SJSA1 (cell line): ENCODE data around the gene LRRC58. TPM values are rescaled to one million over a fixed set of nuclear protein-coding genes. Genes with fewer than 3 reads are reported as not detected.

Source experiments
- DNase-seq, 2 experiments: peaks; one replicate each; pipeline ENCODE4 v3.0.0-alpha.2; 2015 to 2020; ENCODE audit warnings: low spot score in 2 of 2, low read depth in 1 of 2
- H3K27ac ChIP-seq: fragments of 250-450 bp; sonication (Bioruptor Pico); 2 replicates; pipeline ENCODE4 v1.5.1; 2020; ENCODE audit warnings: mild to moderate bottlenecking, moderate library complexity
- H3K27me3 ChIP-seq: fragments of 250-450 bp; sonication (Bioruptor Pico); replicated peaks from 2 replicates; pipeline ENCODE4 v1.5.1; 2020; ENCODE audit warnings: mild to moderate bottlenecking, moderate library complexity
- H3K36me3 ChIP-seq: fragments of 250-450 bp; sonication (Bioruptor Pico); 2 replicates; pipeline ENCODE4 v1.5.1; 2020; ENCODE audit warnings: mild to moderate bottlenecking
- H3K4me1 ChIP-seq: fragments of 250-450 bp; sonication (Bioruptor Pico); replicated peaks from 2 replicates; pipeline ENCODE4 v1.6.1; 2021; ENCODE audit warnings: mild to moderate bottlenecking
- H3K4me3 ChIP-seq: fragments of 250-450 bp; sonication (Bioruptor Pico); 2 replicates; pipeline ENCODE4 v1.5.1; 2020; ENCODE audit warnings: mild to moderate bottlenecking
- H3K9me3 ChIP-seq: fragments of 250-450 bp; sonication (Bioruptor Pico); replicated peaks from 2 replicates; pipeline ENCODE4 v1.5.1; 2020; ENCODE audit warnings: mild to moderate bottlenecking
- total RNA-seq: library from RNA; depleted of rRNA; stranded (reverse); fragments of >200 nt; shearing (Covaris generic); gene quantifications from 2 replicates; pipeline ENCODE4 v1.2.3, GENCODE V29; 2014

LRRC58 gene
- total RNA-seq, 1 experiment from 2014 or later: 31.7 TPM

DNA sequence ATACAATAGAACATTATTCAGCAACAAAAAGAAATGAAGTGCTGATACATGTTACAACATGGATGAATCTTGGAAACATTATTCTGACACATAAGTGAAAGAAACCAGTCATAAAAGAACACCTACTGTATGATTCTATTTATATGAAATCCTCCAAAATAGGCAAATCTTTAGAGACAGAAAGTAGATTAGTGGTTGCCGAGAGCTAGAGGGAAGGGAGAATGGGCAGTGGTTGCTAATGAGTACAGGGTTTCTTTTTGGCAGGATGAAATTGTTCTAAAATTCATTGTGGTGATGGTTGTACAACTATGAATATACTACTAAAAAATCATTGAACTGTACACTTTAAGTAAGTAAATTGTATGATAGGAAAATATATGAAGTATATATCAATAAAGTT, 6.3 kb upstream of the LRRC58 start:
- Histone ChIP-seq H3K9me3 (no peaks in the 10 kb centered on the region), H3K36me3 (no peaks in the 10 kb centered on the region), H3K4me1 (peaks cover 3% of the 10 kb centered on the region; the same call in 1 of the 2 replicates), H3K27ac (no peak overlapping the region), H3K4me3 (no peak overlapping the region), H3K27me3 (no peaks in the 10 kb centered on the region; the same call in 1 of the 2 replicates)
- no peak for DNase-seq

DNA sequence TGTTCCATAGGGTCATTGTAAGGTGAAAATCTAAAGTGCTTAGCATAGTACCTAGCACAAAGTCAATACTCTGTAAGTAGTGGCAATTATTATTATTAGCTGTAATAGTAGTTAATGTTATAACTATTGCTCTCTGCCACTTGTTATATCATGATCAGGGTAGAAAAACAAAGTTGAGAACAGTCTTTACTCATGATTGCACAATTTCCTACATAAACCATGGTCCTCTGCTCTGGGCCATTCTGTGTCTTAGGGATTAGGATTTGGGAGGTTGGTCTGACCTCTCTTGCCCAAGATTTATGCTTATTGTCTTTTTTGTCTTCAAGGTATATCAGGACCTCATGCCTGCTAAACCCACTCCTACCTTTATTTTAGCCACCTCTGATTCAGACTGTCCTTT, 4.3 kb upstream of the LRRC58 start:
- H3K27me3 ChIP-seq: no peaks in the 10 kb centered on the region; the same call in 1 of the 2 replicates
- H3K4me1 ChIP-seq: peaks cover 4% of the 10 kb centered on the region; the same call in 1 of the 2 replicates
- H3K9me3 ChIP-seq: no peaks in the 10 kb centered on the region
- H3K4me3 ChIP-seq: no peak overlapping the region
- no peak for DNase-seq
- peaks cover 6% of the 10 kb centered on the region for H3K36me3 ChIP-seq
- no peak overlapping the region for H3K27ac ChIP-seq

DNA sequence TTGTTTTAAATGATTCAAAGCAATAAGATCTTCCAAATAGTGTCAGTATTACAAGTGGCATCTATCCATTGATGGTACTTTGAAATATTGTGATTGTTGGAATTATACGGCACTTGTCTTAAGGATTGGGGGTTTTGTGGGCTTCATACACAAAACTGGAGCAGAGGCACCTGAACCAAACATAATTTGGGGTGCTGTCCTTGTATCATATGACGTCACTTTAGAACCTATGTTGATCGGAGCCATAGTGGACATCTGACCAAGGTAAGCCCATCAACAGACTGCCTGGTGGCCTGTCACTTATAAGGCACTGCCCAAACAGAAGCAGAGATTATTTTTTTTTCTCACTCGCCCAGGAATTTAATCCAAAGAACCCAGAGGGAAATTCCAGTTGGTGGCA, 2.9 kb upstream of the LRRC58 start:
- Histone ChIP-seq H3K27ac (no peak overlapping the region), H3K4me1 (peaks cover 4% of the 10 kb centered on the region; the same call in 1 of the 2 replicates), H3K36me3 (peaks cover 6% of the 10 kb centered on the region), H3K4me3 (no peak overlapping the region), H3K27me3 (no peaks in the 10 kb centered on the region), H3K9me3 (no peaks in the 10 kb centered on the region)
- DNase-seq: no peak

DNA sequence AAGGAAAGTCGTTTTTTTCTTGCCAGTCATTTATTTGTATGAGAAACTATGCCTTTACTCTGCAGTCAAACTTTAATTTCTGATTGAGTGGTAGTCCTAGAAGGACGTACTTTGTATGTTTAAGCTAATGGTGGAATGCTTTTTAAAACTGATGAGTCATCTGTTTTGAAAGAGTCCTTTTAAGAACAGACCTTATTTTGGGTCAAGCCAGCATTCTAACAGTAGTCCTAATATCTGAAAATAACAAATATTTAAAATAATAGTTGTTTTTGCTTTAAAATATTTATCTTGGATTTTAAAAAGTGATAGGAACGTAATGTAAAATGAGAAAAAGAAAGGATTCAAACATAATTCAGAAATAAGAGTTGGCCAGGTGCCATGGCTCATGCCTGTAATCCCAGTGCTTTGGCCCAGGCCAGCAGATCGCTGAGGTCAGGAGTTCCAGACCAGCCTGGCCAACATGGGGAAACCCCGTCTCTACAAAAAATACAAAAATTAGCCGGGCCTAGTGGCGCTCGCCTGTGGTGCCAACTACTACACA, 1.3 kb upstream of the LRRC58 start:
- no peak overlapping the region for H3K4me3 ChIP-seq
- peaks cover 6% of the 10 kb centered on the region for H3K36me3 ChIP-seq
- no peak overlapping the region for H3K27ac ChIP-seq
- peak in 1 of 2 experiments; percentile 42 for DNase-seq
- H3K27me3 ChIP-seq: no peaks in the 10 kb centered on the region
- H3K4me1 ChIP-seq: peaks cover 4% of the 10 kb centered on the region; the same call in 1 of the 2 replicates
- no peaks in the 10 kb centered on the region for H3K9me3 ChIP-seq

DNA sequence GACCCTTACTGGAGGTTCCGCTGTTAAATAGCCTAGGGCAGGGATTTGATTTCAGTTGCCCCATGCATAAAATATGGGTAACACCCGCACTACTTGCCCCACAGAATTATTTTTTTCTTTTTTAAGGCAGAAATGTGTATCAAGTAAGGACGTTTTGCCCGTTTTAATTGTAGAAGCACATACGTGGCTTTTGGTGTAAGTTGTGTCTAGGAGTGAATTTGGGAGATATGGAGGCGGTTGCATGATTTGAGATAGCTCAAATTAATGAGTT, 636 bp upstream of the LRRC58 start:
- H3K9me3 ChIP-seq: no peaks in the 10 kb centered on the region
- H3K4me1 ChIP-seq: peaks cover 4% of the 10 kb centered on the region; the same call in 1 of the 2 replicates
- DNase-seq: no peak
- H3K36me3 ChIP-seq: peaks cover 6% of the 10 kb centered on the region
- no peaks in the 10 kb centered on the region for H3K27me3 ChIP-seq
- peak overlapping the region; percentile 73 for H3K27ac ChIP-seq
- H3K4me3 ChIP-seq: peak overlapping the region; percentile 88

DNA sequence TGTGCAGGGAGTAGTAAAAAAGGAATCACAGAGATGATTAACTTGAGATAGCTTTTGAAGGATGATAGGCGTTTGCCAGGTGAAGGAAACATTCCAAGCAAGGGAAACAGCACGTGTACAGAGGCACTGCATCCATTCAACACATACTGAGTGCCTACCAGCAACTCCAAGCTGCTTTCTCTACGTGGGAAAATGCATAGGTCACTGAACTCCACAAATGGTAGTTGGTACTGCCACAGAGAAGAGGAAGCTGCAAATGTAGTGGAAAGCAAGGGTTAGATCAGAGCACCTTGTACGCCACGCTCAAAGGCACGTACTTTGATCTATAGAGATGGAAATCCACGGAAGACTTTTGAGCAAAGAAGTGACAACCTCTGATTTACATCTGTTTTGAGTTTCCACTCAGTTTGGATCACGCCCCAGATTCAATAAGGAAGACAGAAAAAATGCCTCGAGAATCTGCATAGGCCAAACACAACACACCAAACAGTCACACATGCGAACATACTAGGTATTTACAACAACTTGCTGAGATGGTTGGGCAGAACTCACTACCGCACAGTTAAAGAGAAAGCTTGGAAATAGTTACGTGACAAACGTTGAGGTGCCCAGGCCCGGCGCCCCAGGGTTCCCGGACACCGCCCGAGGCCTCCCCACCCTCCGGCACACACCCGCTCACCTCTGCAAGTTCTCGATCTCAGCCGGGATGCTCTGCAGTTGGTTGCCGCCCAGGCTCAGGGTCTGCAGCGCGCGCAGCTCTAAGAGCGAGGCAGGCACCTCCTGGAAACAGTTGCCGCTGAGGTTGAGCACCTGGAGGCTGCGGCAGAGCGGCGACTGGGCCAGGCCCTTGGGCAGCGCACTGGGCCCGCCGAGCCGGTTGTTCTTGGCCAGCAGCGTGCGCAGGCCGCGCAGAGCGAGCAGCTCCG, 826 bp downstream of the LRRC58 start:
- H3K27me3 ChIP-seq: no peaks in the 10 kb centered on the region
- H3K9me3 ChIP-seq: no peaks in the 10 kb centered on the region
- H3K27ac ChIP-seq: peak overlapping the region; percentile 73
- H3K4me1 ChIP-seq: peaks cover 12% of the 10 kb centered on the region; the same call in 1 of the 2 replicates
- peak overlapping the region; percentile 88 for H3K4me3 ChIP-seq
- DNase-seq: peak in 1 of 2 experiments; percentile 44
- H3K36me3 ChIP-seq: peaks cover 10% of the 10 kb centered on the region

DNA sequence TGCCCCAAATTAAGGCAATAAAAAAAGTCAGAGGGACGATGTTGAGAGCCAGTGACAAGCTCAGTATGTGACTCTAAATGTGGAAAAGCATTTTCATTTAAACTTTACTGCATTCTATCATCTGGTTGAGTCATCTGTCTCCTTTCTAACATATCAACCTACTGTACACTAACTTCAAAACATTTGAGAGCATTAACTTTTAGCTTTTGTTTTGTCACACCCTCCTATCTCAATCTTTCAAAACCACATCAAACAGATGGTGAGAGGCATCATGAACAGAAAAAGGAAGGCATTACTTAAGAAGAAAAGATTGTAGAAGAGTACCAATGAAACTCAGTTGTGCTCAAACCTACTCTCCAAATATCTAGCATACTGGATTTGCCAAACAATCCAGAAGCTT, 4.8 kb downstream of the LRRC58 start:
- peaks cover 27% of the 10 kb centered on the region for H3K36me3 ChIP-seq
- DNase-seq: peak in 1 of 2 experiments; percentile 32
- H3K27ac ChIP-seq: no peak overlapping the region
- H3K9me3 ChIP-seq: no peaks in the 10 kb centered on the region; the same call in 1 of the 2 replicates
- H3K4me3 ChIP-seq: no peak overlapping the region
- H3K27me3 ChIP-seq: no peaks in the 10 kb centered on the region
- peaks cover 8% of the 10 kb centered on the region; the same call in 1 of the 2 replicates for H3K4me1 ChIP-seq

DNA sequence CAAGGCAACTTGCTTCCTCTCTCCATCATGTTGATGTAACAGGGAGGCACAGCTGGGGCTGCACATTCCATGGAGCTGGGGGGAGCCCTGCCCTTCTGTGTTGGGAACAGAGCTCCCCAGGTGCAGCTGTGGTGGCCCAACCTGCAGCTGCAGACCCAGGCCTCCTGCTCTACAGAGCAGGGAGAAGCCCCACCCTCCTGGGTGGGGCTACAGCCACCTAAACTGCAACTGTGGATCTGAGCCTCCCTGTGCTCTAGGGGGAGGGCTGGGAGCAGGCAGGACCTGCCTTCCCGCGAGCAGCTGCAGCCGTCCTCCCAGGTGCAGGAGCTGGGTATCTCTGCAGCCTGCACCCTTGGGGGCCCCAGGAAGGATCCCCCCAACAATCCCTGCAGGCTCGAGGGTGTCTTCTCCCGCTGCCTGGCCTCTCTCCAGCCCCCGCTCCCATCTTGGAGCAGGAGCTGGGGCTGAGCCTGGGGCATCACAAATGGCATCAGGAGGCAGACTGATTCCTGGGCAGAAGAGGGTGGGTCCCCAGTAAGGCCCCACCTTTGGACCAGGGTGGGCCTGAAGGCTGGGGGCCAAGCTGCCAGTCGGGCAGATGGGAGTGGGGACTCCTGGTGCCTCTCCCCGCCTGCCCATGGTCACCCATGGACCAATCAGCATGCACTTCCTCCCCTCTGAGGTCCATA, 7.4 kb downstream of the LRRC58 start:
- DNase-seq: no peak
- Histone ChIP-seq H3K27me3 (no peaks in the 10 kb centered on the region), H3K27ac (no peak overlapping the region), H3K4me1 (peaks cover 8% of the 10 kb centered on the region; the same call in 1 of the 2 replicates), H3K4me3 (no peak overlapping the region), H3K36me3 (peaks cover 33% of the 10 kb centered on the region), H3K9me3 (no peaks in the 10 kb centered on the region; the same call in 1 of the 2 replicates)

DNA sequence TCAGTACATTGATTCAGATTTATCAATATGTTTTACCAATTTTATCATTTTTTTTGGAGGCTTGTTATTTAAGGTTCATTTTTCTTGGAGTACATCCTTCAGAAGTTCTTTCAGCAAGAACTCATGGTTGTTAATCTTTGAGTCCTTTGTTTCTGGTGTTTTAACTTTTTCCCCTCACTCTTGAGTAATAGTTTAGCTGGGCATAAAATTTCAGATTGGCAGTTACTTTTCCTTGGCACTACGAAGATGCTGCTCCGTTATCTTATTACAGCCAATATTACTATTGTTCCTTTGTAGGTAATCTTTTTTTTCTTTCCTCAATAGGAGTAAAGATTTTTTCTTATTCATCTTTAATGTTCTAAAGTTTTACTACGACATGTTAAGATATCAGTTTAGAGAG, 9.8 kb downstream of the LRRC58 start:
- H3K27ac ChIP-seq: no peak overlapping the region
- peaks cover 41% of the 10 kb centered on the region for H3K36me3 ChIP-seq
- no peaks in the 10 kb centered on the region for H3K27me3 ChIP-seq
- no peak for DNase-seq
- no peak overlapping the region for H3K4me3 ChIP-seq
- no peaks in the 10 kb centered on the region; the same call in 1 of the 2 replicates for H3K9me3 ChIP-seq
- peaks cover 3% of the 10 kb centered on the region; the same call in 1 of the 2 replicates for H3K4me1 ChIP-seq

DNA sequence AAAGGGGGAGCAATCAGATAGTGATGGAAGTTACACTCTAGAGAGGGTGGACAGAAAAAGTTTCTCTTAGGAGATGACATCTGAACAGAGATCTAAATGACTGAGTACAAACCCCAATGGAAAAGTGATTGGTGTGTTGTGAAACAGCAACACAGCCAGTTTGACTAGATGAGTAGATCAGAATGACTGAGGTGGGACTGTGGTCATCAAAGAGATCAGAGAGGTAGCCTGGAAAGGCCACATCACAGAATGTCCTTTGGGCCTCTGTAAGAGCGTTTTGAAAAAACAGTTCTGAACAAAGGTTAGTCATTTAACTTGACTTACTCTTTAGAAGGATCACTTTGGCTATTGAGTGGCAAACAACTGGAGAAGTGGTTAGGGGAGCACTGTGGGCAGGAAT, 10.6 kb downstream of the LRRC58 start:
- DNase-seq: no peak

DNA sequence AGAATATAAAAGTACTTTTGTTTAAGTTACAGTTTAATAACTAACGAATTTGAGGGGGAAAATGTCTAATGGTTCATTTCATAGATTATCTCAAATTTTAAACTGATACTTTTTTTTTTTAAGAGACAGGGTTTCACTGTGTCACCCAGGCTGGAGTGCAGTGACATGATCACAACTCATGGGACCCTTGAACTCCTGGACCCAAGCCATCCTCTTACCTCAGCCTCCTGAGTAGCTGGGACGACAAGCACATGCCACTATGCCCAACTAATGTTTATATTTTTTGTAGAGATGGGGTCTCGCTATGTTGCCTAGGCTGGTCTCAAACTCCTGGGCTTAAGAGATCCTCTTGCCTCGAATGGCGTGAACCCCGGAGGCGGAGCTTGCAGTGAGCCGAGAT, 16.5 kb downstream of the LRRC58 start:
- DNase-seq: no peak
- Histone ChIP-seq H3K27me3 (no peaks in the 10 kb centered on the region), H3K4me3 (no peak overlapping the region), H3K27ac (no peak overlapping the region), H3K36me3 (peaks cover 39% of the 10 kb centered on the region), H3K9me3 (no peaks in the 10 kb centered on the region), H3K4me1 (no peaks in the 10 kb centered on the region; the same call in 1 of the 2 replicates)

More for the DNA sequence above, 10.6 kb downstream of the LRRC58 start:
- Histone ChIP-seq H3K27ac (no peak overlapping the region), H3K4me1 (no peaks in the 10 kb centered on the region; the same call in 1 of the 2 replicates), H3K36me3 (peaks cover 44% of the 10 kb centered on the region), H3K9me3 (no peaks in the 10 kb centered on the region; the same call in 1 of the 2 replicates), H3K4me3 (no peak overlapping the region), H3K27me3 (no peaks in the 10 kb centered on the region)

DNA sequence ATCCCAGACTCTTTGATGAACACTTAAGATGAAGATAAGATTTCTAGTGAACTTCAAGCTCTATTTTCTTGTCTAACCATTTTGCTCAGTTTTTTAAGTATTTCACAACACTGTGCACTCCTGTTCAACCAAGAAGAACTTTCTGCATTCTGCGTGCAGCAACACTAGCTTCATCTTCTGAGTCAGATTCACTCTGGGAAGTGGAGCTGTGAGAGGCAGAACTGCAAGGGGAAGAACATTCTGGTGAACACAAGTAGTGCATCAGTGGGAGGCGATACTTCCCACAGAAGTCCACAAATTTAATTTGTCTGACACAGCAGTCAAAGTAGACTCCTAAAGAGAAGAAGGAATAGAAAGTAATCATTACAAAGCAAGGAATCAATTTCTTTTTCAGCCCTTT, 18.1 kb downstream of the LRRC58 start:
- no peaks in the 10 kb centered on the region; the same call in 1 of the 2 replicates for H3K4me1 ChIP-seq
- H3K4me3 ChIP-seq: no peak overlapping the region
- DNase-seq: no peak
- no peaks in the 10 kb centered on the region for H3K27me3 ChIP-seq
- no peaks in the 10 kb centered on the region for H3K9me3 ChIP-seq
- no peak overlapping the region for H3K27ac ChIP-seq
- peaks cover 38% of the 10 kb centered on the region for H3K36me3 ChIP-seq

DNA sequence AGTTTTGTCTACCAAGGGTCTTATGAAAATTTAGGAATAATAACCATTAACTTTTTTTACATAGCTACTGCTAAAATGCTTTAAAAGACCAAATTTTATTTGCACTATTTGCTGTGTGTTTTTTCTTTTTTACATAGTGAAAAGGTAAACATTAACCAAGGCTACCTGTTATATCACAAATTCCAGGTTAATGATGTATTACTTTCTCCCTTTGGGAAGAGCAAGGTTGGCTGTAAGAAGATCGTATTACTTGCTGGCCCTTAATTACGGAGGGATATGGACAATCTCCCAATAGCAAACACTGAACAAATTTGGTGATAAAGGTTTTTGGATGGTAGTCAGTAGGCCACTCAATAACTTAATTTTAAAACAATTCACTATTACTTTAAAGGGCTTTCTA, 22.4 kb downstream of the LRRC58 start:
- Histone ChIP-seq H3K27me3 (no peaks in the 10 kb centered on the region), H3K4me3 (no peak overlapping the region), H3K9me3 (no peaks in the 10 kb centered on the region), H3K36me3 (peaks cover 20% of the 10 kb centered on the region), H3K27ac (no peak overlapping the region), H3K4me1 (no peaks in the 10 kb centered on the region)
- no peak for DNase-seq
